ENCODE data around the gene HOXA1. TPM values are rescaled to one million over a fixed set of nuclear protein-coding genes. Genes with fewer than 3 reads are reported as not detected.

The HOXA1 gene
- total and polyA plus RNA-seq, 2 of the 8 experiments (the other 6 are each of a cell fraction or from before 2014, with no cell fraction given), result not detected

GRCh38 chr7:27130540-27131389, 35.0 kb upstream of the HOXA1 start, which contains the start of gene HOXA4:
Gene HOXA4, minus strand, starts transcription at chr7:27130757. Its CDS starts 24 bp downstream, at chr7:27130733.
- H4K5ac ChIP-seq (ENCODE audit: insufficient read length, low read depth, low read length), result no peak within 1 kb of the TSS
- POLR2A ChIA-PET (ENCODE audit: partially characterized antibody), result no interaction called here
- peaks cover 0 to 4% of the 10 kb centered on the region in 2 experiments; a peak in 1 of 4 replicates for H3K9me3 ChIP-seq (ENCODE audit: insufficient read depth in 2 of 2, low read depth in 1 of 2, low read length in 1 of 2)
- H2BK15ac ChIP-seq (ENCODE audit: low read length), result no peak within 1 kb of the TSS
- no peak within 1 kb of the TSS for H4K8ac ChIP-seq (ENCODE audit: extremely low read depth, insufficient read depth, low read length)
- peaks cover 97 to 100% (median 100%) of the 10 kb centered on the region in 4 experiments for H3K27me3 ChIP-seq (replicated peaks in 1 of 4; ENCODE audit: control insufficient read depth in 3 of 4, extremely low read depth in 1 of 4, insufficient read depth in 3 of 4, low read length in 3 of 4)
- H3K4me1 ChIP-seq (replicated peaks in 1 of 4; ENCODE audit: control insufficient read depth in 3 of 4, insufficient read depth in 4 of 4, low read length in 3 of 4), result peaks cover 0 to 4% (median 2%) of the 10 kb centered on the region in 4 experiments; a peak in 4 of 7 replicates
- H2BK120ac ChIP-seq (replicated peaks; ENCODE audit: low read depth, low read length), result no peak within 1 kb of the TSS
- H3K23me2 ChIP-seq (ENCODE audit: low read depth, low read length), result peaks cover 4% of the 10 kb centered on the region; the same call in 1 of the 2 replicates
- H3K56ac ChIP-seq (replicated peaks; ENCODE audit: insufficient read length, low read depth, low read length), result no peak within 1 kb of the TSS
- H2BK12ac ChIP-seq (ENCODE audit: low read depth, low read length), result no peak within 1 kb of the TSS
- no peak within 1 kb of the TSS for H2AFZ ChIP-seq (ENCODE audit: low read length)
- H3K79me1 ChIP-seq (ENCODE audit: low read depth, low read length), result no peaks in the 10 kb centered on the region
- 4% methylated on average over 19 of the region's 67 CpGs; no CpG with 5 or more reads in 1 of the 2 experiments for WGBS, 2 experiments (ENCODE audit: extremely low coverage in 1 of 2, insufficient coverage in 1 of 2, insufficient read length in 1 of 2, insufficient replicate concordance in 2 of 2, low coverage in 1 of 2, low lambda C conversion rate in 2 of 2, missing lambda C conversion rate in 1 of 2)
- no peak within 1 kb of the TSS for H2AK5ac ChIP-seq (ENCODE audit: low read depth, low read length)
- H3K23ac ChIP-seq (ENCODE audit: insufficient read length), result no peak within 1 kb of the TSS
- DNase-seq (ENCODE audit: low read depth in 1 of 2, low spot score in 2 of 2) (peak in 1 of 2 experiments; percentile 91), FAIRE-seq (no peak)
- no peak within 1 kb of the TSS for H4K91ac ChIP-seq (replicated peaks; ENCODE audit: insufficient read length, low read length)
- no peaks in the 10 kb centered on the region for H3K79me2 ChIP-seq (ENCODE audit: control insufficient read depth in 1 of 2, insufficient read depth in 2 of 2, low read length in 2 of 2)
- no peak within 1 kb of the TSS for H2BK5ac ChIP-seq (ENCODE audit: low read depth, low read length)
- no peak within 1 kb of the TSS for H3K27ac ChIP-seq (ENCODE audit: low read depth, low read length)
- no peak within 1 kb of the TSS for H3K18ac ChIP-seq (ENCODE audit: extremely low read depth, low read length)
- CTCF ChIA-PET (ENCODE audit: partially characterized antibody), result interaction anchor here (0.8 to 2.7 kb wide), 11 partner anchors 11 to 444 kb away, joined by 3 to 13 read pairs (median 3); partner anchors contain the start of genes HOXA3, HOXA5 and HOXA9
- H4K20me1 ChIP-seq (replicated peaks in 1 of 2; ENCODE audit: control insufficient read depth in 1 of 2, insufficient read depth in 2 of 2, low read length in 2 of 2), result peaks cover 11 to 28% of the 10 kb centered on the region in 2 experiments
- peak within 1 kb of the TSS; percentile 19 to 60 (median 36); a peak in 7 of 8 replicates for H3K4me3 ChIP-seq (ENCODE audit: extremely low read depth in 1 of 4, insufficient read depth in 2 of 4, low read depth in 3 of 4, low read length in 4 of 4)
- no peak within 1 kb of the TSS for H2BK20ac ChIP-seq (ENCODE audit: low read length)
- H3K4ac ChIP-seq (replicated peaks; ENCODE audit: insufficient read length, low read depth, low read length), result no peak within 1 kb of the TSS
- H3K14ac ChIP-seq (ENCODE audit: insufficient read length), result no peak within 1 kb of the TSS
- H3K36me3 ChIP-seq (ENCODE audit: control insufficient read depth in 2 of 4, insufficient read depth in 4 of 4, low read length in 3 of 4), result peaks cover 0 to 16% (median 0%) of the 10 kb centered on the region in 4 experiments; a peak in 2 of 8 replicates
- peak within 1 kb of the TSS; percentile 56 to 63 for H3K4me2 ChIP-seq (ENCODE audit: insufficient read depth in 1 of 2, low read depth in 2 of 2, low read length in 2 of 2)
- H3K9ac ChIP-seq (replicated peaks in 1 of 4; ENCODE audit: extremely low read depth in 1 of 4, low read depth in 3 of 4, low read length in 3 of 4), result no peak within 1 kb of the TSS
- TF ChIP-seq CHD2 (IDR thresholded peaks at IDR 0.05; ENCODE audit: low read length) (peak; percentile 60), CHD1 (IDR thresholded peaks at IDR 0.05; ENCODE audit: low read depth, low read length) (no peak), PHF8 (conservative IDR thresholded peaks at IDR 0.05; ENCODE audit: low read depth, low read length) (0 out of 2 replicates have a peak, but pooled peaks have one; percentile 22), EZH2 (IDR thresholded peaks at IDR 0.05; ENCODE audit: low read depth, low read length, severe bottlenecking) (peak; percentile 76), CREB1 (IDR thresholded peaks at IDR 0.05) (0 out of 2 replicates have a peak, but pooled peaks have one; percentile 45), SIRT6 (IDR thresholded peaks at IDR 0.05; ENCODE audit: low read length) (no peak), SUZ12 (IDR thresholded peaks at IDR 0.05; ENCODE audit: low read length) (peak; percentile 92), SIX5 (IDR thresholded peaks at IDR 0.05; ENCODE audit: low read depth, low read length) (no peak), HDAC2 (IDR thresholded peaks at IDR 0.05; ENCODE audit: borderline replicate concordance in 1 of 2, low read depth in 2 of 2, low read length in 2 of 2) (peak; percentile 25 to 62; a peak in 1 of 4 replicates), USF2 (IDR thresholded peaks at IDR 0.05; ENCODE audit: low read length) (peak; percentile 95)
